Progenitor cell of endocrine pancreas (in vitro differentiated cells): ENCODE measurements around the gene PIK3R4. TPM values are rescaled to one million over a fixed set of nuclear protein-coding genes. Genes with fewer than 3 reads are reported as not detected.

Experiments used
- DNase-seq: peaks from one replicate; pipeline ENCODE4 v3.0.0; 2021; ENCODE audit warnings: low spot score; ENCODE audit not compliant: unreplicated experiment
- H3K27ac Mint-ChIP-seq: 2 replicates; pipeline ENCODE4 v1.8.0; 2021; ENCODE audit warnings: mild to moderate bottlenecking, moderate library complexity, mixed read lengths
- H3K27me3 Mint-ChIP-seq: 2 replicates; pipeline ENCODE4 v1.8.0; 2021; ENCODE audit warnings: mixed read lengths
- H3K36me3 Mint-ChIP-seq: 2 replicates; pipeline ENCODE4 v1.8.0; 2022; ENCODE audit warnings: mixed read lengths; ENCODE audit not compliant: insufficient read depth
- H3K4me1 Mint-ChIP-seq: 2 replicates; pipeline ENCODE4 v1.8.0; 2021; ENCODE audit warnings: low read depth, mixed read lengths
- H3K4me3 Mint-ChIP-seq: 2 replicates; pipeline ENCODE4 v1.8.0; 2021; ENCODE audit warnings: low read depth, mild to moderate bottlenecking, moderate library complexity, mixed read lengths
- H3K9me3 Mint-ChIP-seq: 2 replicates; pipeline ENCODE4 v1.8.0; 2021; ENCODE audit warnings: low read depth, mixed read lengths
- total RNA-seq: library from RNA; stranded (reverse); gene quantifications from 2 replicates; pipeline ENCODE4 v1.2.1, GENCODE V29; 2021
- TF ChIP-seq, protein P1 (sequence below): fragments of 200-600 bp; sonication (generic); IDR thresholded peaks from one replicate; pipeline ENCODE4 v1.5.0; 2021; ENCODE audit warnings: antibody characterized with exemption, mild to moderate bottlenecking; ENCODE audit not compliant: unreplicated experiment

The PIK3R4 gene
- total RNA-seq, 1 donor from 2014 or later, result 32.2 TPM

DNA sequence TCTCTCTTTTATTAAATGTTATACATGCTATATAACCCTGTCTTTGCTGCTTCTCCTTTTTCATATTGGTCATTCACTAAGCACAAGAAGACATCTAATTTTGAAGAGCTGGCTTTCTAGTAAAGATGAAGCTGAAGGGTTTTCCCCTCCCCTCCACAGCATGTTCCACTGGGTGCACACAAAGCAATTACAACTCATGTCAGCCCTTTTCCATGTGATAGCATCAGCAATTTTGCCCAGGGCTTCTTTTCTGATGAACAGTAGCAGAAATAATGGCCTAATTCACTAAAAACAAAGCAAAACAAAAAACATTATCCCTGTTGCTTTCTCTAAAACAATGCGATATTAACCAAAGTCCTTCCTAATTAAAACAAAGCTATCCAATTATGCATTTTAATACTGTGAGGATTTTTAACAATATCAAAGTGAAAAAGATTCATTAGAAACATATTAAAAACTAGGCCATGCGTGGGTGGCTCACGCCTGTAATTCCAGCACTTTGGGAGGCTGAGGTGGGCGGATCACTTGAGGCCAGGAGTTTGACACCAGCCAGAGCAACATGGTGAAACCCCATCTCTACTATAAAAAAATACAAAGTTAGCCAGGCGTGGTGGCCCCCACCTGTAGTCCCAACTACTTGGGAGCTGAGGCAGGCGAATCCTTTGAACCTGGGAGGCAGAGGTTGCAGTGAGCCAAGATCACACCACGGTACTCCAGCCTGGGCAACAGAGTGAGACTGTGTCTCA, 12.2 kb upstream of the PIK3R4 start:
- H3K27me3 Mint-ChIP-seq, result peaks cover 3% of the 10 kb centered on the region
- H3K27ac Mint-ChIP-seq, result no peak overlapping the region
- no peaks in the 10 kb centered on the region for H3K36me3 Mint-ChIP-seq
- no peaks in the 10 kb centered on the region for H3K4me1 Mint-ChIP-seq
- TF ChIP-seq, protein P1, sequence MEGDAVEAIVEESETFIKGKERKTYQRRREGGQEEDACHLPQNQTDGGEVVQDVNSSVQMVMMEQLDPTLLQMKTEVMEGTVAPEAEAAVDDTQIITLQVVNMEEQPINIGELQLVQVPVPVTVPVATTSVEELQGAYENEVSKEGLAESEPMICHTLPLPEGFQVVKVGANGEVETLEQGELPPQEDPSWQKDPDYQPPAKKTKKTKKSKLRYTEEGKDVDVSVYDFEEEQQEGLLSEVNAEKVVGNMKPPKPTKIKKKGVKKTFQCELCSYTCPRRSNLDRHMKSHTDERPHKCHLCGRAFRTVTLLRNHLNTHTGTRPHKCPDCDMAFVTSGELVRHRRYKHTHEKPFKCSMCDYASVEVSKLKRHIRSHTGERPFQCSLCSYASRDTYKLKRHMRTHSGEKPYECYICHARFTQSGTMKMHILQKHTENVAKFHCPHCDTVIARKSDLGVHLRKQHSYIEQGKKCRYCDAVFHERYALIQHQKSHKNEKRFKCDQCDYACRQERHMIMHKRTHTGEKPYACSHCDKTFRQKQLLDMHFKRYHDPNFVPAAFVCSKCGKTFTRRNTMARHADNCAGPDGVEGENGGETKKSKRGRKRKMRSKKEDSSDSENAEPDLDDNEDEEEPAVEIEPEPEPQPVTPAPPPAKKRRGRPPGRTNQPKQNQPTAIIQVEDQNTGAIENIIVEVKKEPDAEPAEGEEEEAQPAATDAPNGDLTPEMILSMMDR, result no peak
- H3K4me3 Mint-ChIP-seq, result no peak overlapping the region
- H3K9me3 Mint-ChIP-seq, result no peaks in the 10 kb centered on the region
- no peak for DNase-seq

DNA sequence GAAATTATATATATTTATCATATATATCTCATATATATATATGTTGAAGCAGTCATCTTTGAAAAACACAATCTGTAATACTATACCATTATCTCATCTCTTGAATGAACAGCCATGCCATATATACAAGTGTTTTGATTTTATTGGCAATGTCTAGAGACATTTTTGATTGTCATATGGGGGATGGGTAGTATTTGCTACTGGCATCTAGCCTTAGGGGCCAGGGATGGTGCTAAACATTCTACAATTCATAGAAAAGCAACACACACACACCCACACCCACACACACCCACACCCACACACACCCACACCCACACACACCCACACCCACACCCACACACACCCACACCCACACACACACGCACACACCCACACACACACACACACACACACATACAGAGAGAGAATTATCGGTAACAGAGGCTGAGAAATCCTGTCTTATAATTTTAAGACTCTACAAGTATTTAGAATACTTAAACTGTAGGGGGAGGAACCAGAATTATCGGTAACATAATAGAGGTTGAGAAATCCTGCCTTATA, 11.1 kb upstream of the PIK3R4 start:
- TF ChIP-seq, protein P1, result no peak
- peaks cover 3% of the 10 kb centered on the region for H3K27me3 Mint-ChIP-seq
- H3K36me3 Mint-ChIP-seq, result no peaks in the 10 kb centered on the region
- no peaks in the 10 kb centered on the region for H3K4me1 Mint-ChIP-seq
- H3K9me3 Mint-ChIP-seq, result no peaks in the 10 kb centered on the region
- H3K4me3 Mint-ChIP-seq, result no peak overlapping the region
- no peak overlapping the region for H3K27ac Mint-ChIP-seq
- DNase-seq, result no peak

DNA sequence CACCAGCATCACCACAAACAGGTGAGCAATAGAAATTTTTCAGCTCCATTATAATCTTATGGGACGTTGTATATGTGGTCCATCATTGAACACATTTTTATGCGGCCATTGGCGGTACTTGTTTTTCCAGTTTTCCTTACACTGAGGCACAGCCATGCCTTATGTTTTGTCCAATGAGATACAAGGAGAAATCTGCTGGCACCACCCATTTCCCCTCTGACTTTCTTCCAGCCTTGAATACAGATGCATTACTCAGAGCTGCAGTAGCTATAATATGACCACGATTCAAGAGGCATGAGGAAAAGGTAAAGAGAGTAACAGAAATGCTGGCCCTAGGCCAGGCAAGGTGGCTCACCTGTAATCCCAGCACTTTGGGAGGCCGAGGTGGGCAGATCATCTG, 9.0 kb upstream of the PIK3R4 start:
- TF ChIP-seq, protein P1, result no peak
- H3K27ac Mint-ChIP-seq, result no peak overlapping the region
- no peaks in the 10 kb centered on the region for H3K4me1 Mint-ChIP-seq
- DNase-seq, result no peak
- no peaks in the 10 kb centered on the region for H3K9me3 Mint-ChIP-seq
- no peaks in the 10 kb centered on the region for H3K36me3 Mint-ChIP-seq
- H3K27me3 Mint-ChIP-seq, result no peaks in the 10 kb centered on the region
- no peak overlapping the region for H3K4me3 Mint-ChIP-seq

DNA sequence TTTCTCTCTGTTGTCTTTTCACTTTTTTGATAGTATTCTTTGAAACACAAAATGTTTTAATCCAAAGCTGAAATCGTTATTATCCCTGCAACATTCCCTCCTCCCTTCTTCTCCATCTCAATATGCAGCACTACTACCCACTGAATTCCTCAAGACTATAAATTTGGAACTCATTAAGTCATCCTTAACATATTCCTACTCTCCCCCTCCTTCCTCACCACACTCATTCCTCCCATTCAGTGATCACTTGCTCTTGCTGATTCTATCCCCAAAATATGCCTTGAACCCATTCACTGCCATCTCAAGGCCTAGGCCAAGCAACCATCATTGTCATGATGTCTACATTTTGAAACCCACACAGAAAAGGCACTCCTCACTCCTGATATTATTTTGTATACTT, 2.4 kb upstream of the PIK3R4 start:
- no peak for DNase-seq
- no peaks in the 10 kb centered on the region for H3K27me3 Mint-ChIP-seq
- H3K9me3 Mint-ChIP-seq, result no peaks in the 10 kb centered on the region
- peaks cover 7% of the 10 kb centered on the region for H3K4me1 Mint-ChIP-seq
- no peak overlapping the region for H3K27ac Mint-ChIP-seq
- H3K36me3 Mint-ChIP-seq, result no peaks in the 10 kb centered on the region
- H3K4me3 Mint-ChIP-seq, result no peak overlapping the region
- TF ChIP-seq, protein P1, result no peak

DNA sequence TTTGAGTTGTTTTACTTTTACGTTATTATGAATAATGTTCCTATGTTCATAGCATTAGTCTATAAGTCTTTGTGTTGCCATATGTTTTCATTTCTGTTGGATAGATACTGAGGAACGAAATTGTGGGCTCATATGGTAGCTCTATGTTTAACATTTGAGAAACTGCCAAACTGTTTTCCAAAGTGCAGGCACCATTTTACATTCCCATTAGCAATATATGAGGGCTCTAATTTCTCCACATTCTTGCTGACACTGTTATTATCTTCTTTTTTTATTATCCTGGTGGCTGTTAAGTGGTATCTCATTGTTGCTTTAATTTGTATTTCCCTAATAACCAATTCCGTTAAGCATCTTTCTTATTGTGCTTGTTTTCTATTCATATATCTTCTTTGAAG, 1.8 kb upstream of the PIK3R4 start:
- peak overlapping the region; percentile 91 for H3K4me3 Mint-ChIP-seq
- peaks cover 11% of the 10 kb centered on the region for H3K4me1 Mint-ChIP-seq
- H3K27ac Mint-ChIP-seq, result peak overlapping the region; percentile 93
- H3K9me3 Mint-ChIP-seq, result no peaks in the 10 kb centered on the region
- no peaks in the 10 kb centered on the region for H3K36me3 Mint-ChIP-seq
- TF ChIP-seq, protein P1, result no peak
- no peak for DNase-seq
- H3K27me3 Mint-ChIP-seq, result no peaks in the 10 kb centered on the region
